Cardiac muscle cell (in vitro differentiated cells and primary cell): Measurements from ENCODE around the gene CMSS1. TPM values are rescaled to one million over a fixed set of nuclear protein-coding genes. Genes with fewer than 3 reads are reported as not detected.

Experiments
- DNase-seq, 2 donors: peaks; one replicate each; pipeline versions ENCODE4 v3.0.0 to v3.0.0-alpha.2; 2010 to 2017; ENCODE audit warnings: low read depth in 1 of 2, low spot score in 1 of 2
- H3K27ac ChIP-seq: fragments of 200-600 bp; sonication (generic); 2 replicates; pipeline ENCODE4 v1.5.1; 2016
- H3K27me3 ChIP-seq: fragments of 200-600 bp; sonication (generic); 2 replicates; pipeline ENCODE4 v1.6.0; 2016; ENCODE audit warnings: control low read depth
- H3K36me3 ChIP-seq: fragments of 200-600 bp; sonication (generic); 2 replicates; pipeline ENCODE4 v1.5.1; 2016; ENCODE audit warnings: control low read depth
- H3K4me1 ChIP-seq: fragments of 200-600 bp; sonication (generic); 2 replicates; pipeline ENCODE4 v1.8.1; 2017; ENCODE audit warnings: low read depth, mild to moderate bottlenecking, mixed run types
- H3K4me3 ChIP-seq: fragments of 200-600 bp; sonication (generic); 2 replicates; pipeline ENCODE4 v1.5.1; 2016; ENCODE audit warnings: mild to moderate bottlenecking
- H3K9me3 ChIP-seq: fragments of 200-600 bp; sonication (generic); 2 replicates; pipeline ENCODE4 v1.5.1; 2017; ENCODE audit warnings: low read depth, mild to moderate bottlenecking, control low read depth
- CTCF ChIP-seq: IDR thresholded peaks from 2 replicates; pipeline ENCODE4 v1.5.1; 2012; ENCODE audit warnings: low read depth, mild to moderate bottlenecking, low read length
- polyA plus RNA-seq: library from polyadenylated mRNA; unstranded; fragments of >200 nt; fragmentation: Nextera tagmentation; extraction: Ambion mirVana; gene quantifications from 2 replicates; pipeline ENCODE4 v1.2.1, GENCODE V29; 2016
- total RNA-seq: library from RNA; depleted of rRNA; stranded (reverse); fragments of >200 nt; gene quantifications from 2 replicates; pipeline ENCODE4 v1.2.3, GENCODE V29; 2016

Gene CMSS1
- total and polyA plus RNA-seq, 2 experiments from 2014 or later, result 13.1 to 32.9 TPM

DNA sequence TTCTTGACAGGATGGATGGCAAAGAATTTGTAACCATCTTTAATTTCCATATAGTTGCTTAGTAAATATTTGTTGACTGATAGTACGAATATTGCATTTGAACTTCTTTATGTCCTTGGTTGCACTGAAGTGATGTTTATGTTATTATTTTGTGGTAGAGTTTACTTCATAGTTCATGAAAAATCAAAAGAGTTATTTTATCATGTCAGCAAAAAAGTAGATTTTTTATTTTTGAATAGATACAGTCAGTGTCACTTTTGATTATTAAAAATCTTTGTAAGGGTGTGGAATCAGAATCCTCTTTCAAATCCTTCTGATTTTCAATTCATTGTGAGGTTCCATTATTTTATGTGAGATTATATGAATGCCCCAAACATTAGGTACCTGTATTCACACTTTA, 261.7 kb downstream of the CMSS1 start:
- DNase-seq, result no peak
- Histone ChIP-seq H3K27ac (no peak overlapping the region), H3K27me3 (no peaks in the 10 kb centered on the region), H3K4me3 (no peak overlapping the region), H3K4me1 (peaks cover 24% of the 10 kb centered on the region), H3K36me3 (no peaks in the 10 kb centered on the region), H3K9me3 (no peaks in the 10 kb centered on the region)
- TF ChIP-seq CTCF, result no peak

DNA sequence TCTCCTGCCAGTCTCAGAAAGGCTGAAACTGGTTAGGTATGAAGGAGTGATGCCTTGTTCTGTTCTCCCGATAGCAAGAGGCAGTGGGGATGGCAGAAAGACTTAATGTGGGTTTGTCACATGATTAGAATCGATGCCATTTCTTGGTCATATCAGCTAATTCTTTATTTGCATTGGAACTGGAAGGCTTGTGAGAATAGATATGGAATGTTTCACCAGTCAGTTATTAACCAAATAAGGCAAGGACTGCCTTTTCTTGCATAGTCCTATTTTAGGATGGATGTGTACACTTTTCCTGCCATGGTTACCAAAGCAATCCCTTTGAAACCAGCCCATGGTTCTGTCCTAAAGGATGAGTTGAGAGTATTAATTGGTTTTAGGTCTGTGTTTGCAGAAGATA, 262.9 kb downstream of the CMSS1 start:
- no peak overlapping the region for H3K4me3 ChIP-seq
- H3K27me3 ChIP-seq, result no peaks in the 10 kb centered on the region
- H3K4me1 ChIP-seq, result peaks cover 17% of the 10 kb centered on the region
- H3K9me3 ChIP-seq, result no peaks in the 10 kb centered on the region
- no peak for DNase-seq
- no peaks in the 10 kb centered on the region for H3K36me3 ChIP-seq
- no peak overlapping the region for H3K27ac ChIP-seq
- no peak for TF ChIP-seq CTCF

- H3K9me3 ChIP-seq, result no peaks in the 10 kb centered on the region
- H3K27ac ChIP-seq, result no peak overlapping the region
- no peak overlapping the region for H3K4me3 ChIP-seq
- TF ChIP-seq CTCF, result no peak
- no peaks in the 10 kb centered on the region for H3K27me3 ChIP-seq
- H3K4me1 ChIP-seq, result peaks cover 11% of the 10 kb centered on the region
- no peaks in the 10 kb centered on the region for H3K36me3 ChIP-seq
- no peak for DNase-seq
These were observed 263.6 kb downstream of the CMSS1 start for GRCh38 chr3:100081311-100081710.

DNA sequence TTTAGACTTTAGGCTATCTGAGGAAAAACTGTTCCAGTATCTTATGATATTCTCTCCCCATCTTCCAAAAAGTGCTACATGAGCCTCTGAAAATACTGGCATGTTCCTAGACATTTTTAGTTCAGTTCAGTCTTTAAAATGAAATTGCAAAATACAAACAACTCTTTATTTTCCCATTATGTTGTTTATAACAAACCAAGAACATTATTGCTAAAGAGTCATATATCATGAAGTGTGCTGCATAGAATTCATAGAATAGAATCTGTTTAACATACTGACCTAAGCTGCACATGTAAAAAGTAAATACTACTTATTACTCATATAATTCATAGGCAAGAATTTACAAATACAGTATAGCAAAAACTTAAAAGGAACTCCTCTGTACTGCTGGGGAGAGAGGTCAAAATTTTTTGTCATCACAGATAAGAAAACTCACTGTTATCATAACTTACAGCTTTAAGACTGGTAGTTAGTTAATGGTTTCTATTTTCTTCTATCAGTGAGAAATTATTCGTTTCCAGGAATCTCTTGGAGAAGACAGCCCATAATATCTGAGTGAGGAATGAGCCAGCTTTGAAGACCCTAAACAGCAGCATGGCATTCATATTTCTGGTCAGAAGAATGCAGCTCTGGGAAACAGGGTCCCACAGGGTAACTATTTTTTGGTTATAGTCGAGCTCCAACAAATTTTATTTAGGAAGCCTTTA, 264.5 kb downstream of the CMSS1 start:
- Histone ChIP-seq H3K36me3 (no peaks in the 10 kb centered on the region), H3K4me3 (no peak overlapping the region), H3K9me3 (no peaks in the 10 kb centered on the region), H3K4me1 (peaks cover 3% of the 10 kb centered on the region), H3K27me3 (no peaks in the 10 kb centered on the region), H3K27ac (no peak overlapping the region)
- DNase-seq, result no peak
- TF ChIP-seq CTCF, result no peak

- Histone ChIP-seq H3K36me3 (no peaks in the 10 kb centered on the region), H3K9me3 (no peaks in the 10 kb centered on the region), H3K27me3 (no peaks in the 10 kb centered on the region), H3K4me1 (peaks cover 3% of the 10 kb centered on the region), H3K27ac (no peak overlapping the region), H3K4me3 (no peak overlapping the region)
- no peak for DNase-seq
- no peak for TF ChIP-seq CTCF
These were observed 265.1 kb downstream of the CMSS1 start for GRCh38 chr3:100082714-100083113.
